ENCODE results near the gene TTC31. TPM values are rescaled to one million over a fixed set of nuclear protein-coding genes. Genes with fewer than 3 reads are reported as not detected.

TTC31 gene
- total RNA-seq, 1 experiment from 2014 or later, result 16.6 TPM

Other genes with a start within 250 kb of the TTC31 start
- gene SLC4A5, start 139.7 kb upstream of the TTC31 start, total RNA-seq (2022; extraction: Qiagen RNA extraction; ENCODE audit: low read depth), result 0.17 to 0.68 TPM (median 0.43 TPM) in 5 replicates
- gene DCTN1, start 102.8 kb upstream of the TTC31 start, total RNA-seq (2022; extraction: Qiagen RNA extraction; ENCODE audit: low read depth), result 104 to 150 TPM (median 150 TPM) in 5 replicates
- 1.9 to 3.5 TPM (median 3.2 TPM) in 5 replicates for gene C2orf81, start 61.5 kb upstream of the TTC31 start, total RNA-seq (2022; extraction: Qiagen RNA extraction; ENCODE audit: low read depth)
- gene WDR54, start 61.4 kb upstream of the TTC31 start, total RNA-seq (2022; extraction: Qiagen RNA extraction; ENCODE audit: low read depth), result 68.3 to 88.0 TPM (median 87.1 TPM) in 5 replicates
- 18.7 to 29.5 TPM (median 22.1 TPM) in 5 replicates for gene RTKN, start 41.1 kb upstream of the TTC31 start, total RNA-seq (2022; extraction: Qiagen RNA extraction; ENCODE audit: low read depth)
- 52.7 to 58.3 TPM (median 55.9 TPM) in 5 replicates for gene INO80B, start 28.0 kb upstream of the TTC31 start, total RNA-seq (2022; extraction: Qiagen RNA extraction; ENCODE audit: low read depth)
- gene WBP1, start 24.6 kb upstream of the TTC31 start, total RNA-seq (2022; extraction: Qiagen RNA extraction; ENCODE audit: low read depth), result 44.9 to 90.5 TPM (median 83.9 TPM) in 5 replicates
- gene MOGS, start 17.7 kb upstream of the TTC31 start, total RNA-seq (2022; extraction: Qiagen RNA extraction; ENCODE audit: low read depth), result 39.9 to 51.2 TPM (median 49.7 TPM) in 5 replicates
- 108 to 158 TPM (median 132 TPM) in 5 replicates for gene MRPL53, start 10.4 kb upstream of the TTC31 start, total RNA-seq (2022; extraction: Qiagen RNA extraction; ENCODE audit: low read depth)
- gene CCDC142, start 83 bp upstream of the TTC31 start, total RNA-seq (2022; extraction: Qiagen RNA extraction; ENCODE audit: low read depth), result 9.1 to 15.9 TPM (median 14.4 TPM) in 5 replicates
- 2.7 to 4.1 TPM (median 3.4 TPM) in 5 replicates for gene LBX2, start 16.5 kb downstream of the TTC31 start, total RNA-seq (2022; extraction: Qiagen RNA extraction; ENCODE audit: low read depth)
- 30.2 to 41.4 TPM (median 31.4 TPM) in 5 replicates for gene PCGF1, start 24.6 kb downstream of the TTC31 start, total RNA-seq (2022; extraction: Qiagen RNA extraction; ENCODE audit: low read depth)
- gene TLX2, start 31.4 kb downstream of the TTC31 start, total RNA-seq (2022; extraction: Qiagen RNA extraction; ENCODE audit: low read depth), result 0.22 to 0.45 TPM (median 0.34 TPM) in 5 replicates
- 0.06 to 0.23 TPM (median 0.15 TPM) in 3 of 5 replicates, not detected in the others for gene DQX1, start 43.1 kb downstream of the TTC31 start, total RNA-seq (2022; extraction: Qiagen RNA extraction; ENCODE audit: low read depth)
- 182 to 257 TPM (median 240 TPM) in 5 replicates for gene AUP1, start 46.6 kb downstream of the TTC31 start, total RNA-seq (2022; extraction: Qiagen RNA extraction; ENCODE audit: low read depth)
- gene HTRA2, start 46.9 kb downstream of the TTC31 start, total RNA-seq (2022; extraction: Qiagen RNA extraction; ENCODE audit: low read depth), result 31.3 to 40.6 TPM (median 40.0 TPM) in 5 replicates
- gene LOXL3, start 70.9 kb downstream of the TTC31 start, total RNA-seq (2022; extraction: Qiagen RNA extraction; ENCODE audit: low read depth), result 0.14 to 0.66 TPM (median 0.25 TPM) in 5 replicates
- 4.2 to 6.3 TPM (median 5.4 TPM) in 5 replicates for gene DOK1, start 71.6 kb downstream of the TTC31 start, total RNA-seq (2022; extraction: Qiagen RNA extraction; ENCODE audit: low read depth)
- not detected in 5 replicates for gene M1AP, start 165.2 kb downstream of the TTC31 start, total RNA-seq (2022; extraction: Qiagen RNA extraction; ENCODE audit: low read depth)
- 8.1 to 12.1 TPM (median 9.2 TPM) in 5 replicates for gene SEMA4F, start 171.2 kb downstream of the TTC31 start, total RNA-seq (2022; extraction: Qiagen RNA extraction; ENCODE audit: low read depth)

All from A549 treated with RU486 at 1 μM for 4 hours (cell line).